ENCODE measurements around the gene ENKD1. TPM values are rescaled to one million over a fixed set of nuclear protein-coding genes. Genes with fewer than 3 reads are reported as not detected.

Gene ENKD1
- total and polyA plus RNA-seq, 2 of the 13 experiments (the other 11 are each of a cell fraction or from before 2014, with no cell fraction given): 10.8 to 20.8 TPM

GRCh38 chr16:67659675-67660563 is 6.6 kb downstream of the ENKD1 start, which contains the start of gene ACD:
Gene ACD (minus strand): TSS chr16:67660260. CDS start chr16:67660220, 40 bp downstream.
- DNase-seq (ENCODE audit: low spot score) (peak; percentile 89), ATAC-seq (peak; percentile 75), FAIRE-seq (no peak)
- under 1% methylated on average over 32 of the region's 83 CpGs for WGBS (ENCODE audit: low lambda C conversion rate)
- peak within 1 kb of the TSS; percentile 83 for H2AFZ ChIP-seq (ENCODE audit: low read length)
- H3K9ac ChIP-seq (ENCODE audit: insufficient read depth, low read depth, low read length): peak within 1 kb of the TSS; percentile 87
- peak within 1 kb of the TSS; percentile 73 to 94 (median 93) for H3K4me3 ChIP-seq (replicated peaks in 1 of 3; ENCODE audit: insufficient read depth in 1 of 3, low read depth in 2 of 3, low read length in 3 of 3)
- H3K27ac ChIP-seq (ENCODE audit: extremely low read length, insufficient read depth, low read length): peak within 1 kb of the TSS; percentile 87
- no peaks in the 10 kb centered on the region for H3K9me3 ChIP-seq (ENCODE audit: low read length)
- no peaks in the 10 kb centered on the region; a peak in 1 of 5 replicates for H3K27me3 ChIP-seq (ENCODE audit: control insufficient read depth in 1 of 2, insufficient read depth in 2 of 2, low read length in 2 of 2)
- intact Hi-C loops (cut with micrococcal nuclease; ENCODE audit: unreplicated experiment) (no loop called here), in situ Hi-C loops (cut with HindIII; ENCODE audit: extremely low pct_ligation_motif_present, low pct_unique_long_range_greater_than_20kb) (loop anchor here (10.0 kb wide), 1 partner anchor 275 kb away; the partner anchor contains the start of genes CTRL and PSMB10)
- 0 out of 2 replicates have a peak, but pooled peaks cover 3% of the 10 kb centered on the region for H4K20me1 ChIP-seq (ENCODE audit: insufficient read depth, low read length)
- TSS peak; percentile 85 for BruUV-seq (replicated peaks)
- peaks cover 11% of the 10 kb centered on the region for H3K79me2 ChIP-seq (ENCODE audit: insufficient read depth, low read length)
- ChIA-PET CTCF (ENCODE audit: low intra/inter-chr PET ratio, low total read pairs) (no interaction called here), POLR2A (interaction anchor here (0.6 to 2.0 kb wide), 21 partner anchors 9 to 425 kb away, joined by 3 to 14 read pairs (median 3); partner anchors contain the start of genes ATP6V0D1, CTCF, HSD11B2 and LCAT)
- peaks cover 6 to 13% of the 10 kb centered on the region in 2 experiments; a peak in 4 of 5 replicates for H3K36me3 ChIP-seq (replicated peaks in 1 of 2; ENCODE audit: control insufficient read depth in 1 of 2, insufficient read depth in 2 of 2, low read length in 2 of 2)
- H3K4me1 ChIP-seq (ENCODE audit: insufficient read depth, low read length): peaks cover 14% of the 10 kb centered on the region
- H3K4me2 ChIP-seq (ENCODE audit: low read depth, low read length): peak within 1 kb of the TSS; percentile 94
- peak; percentile 88 for TF ChIP-seq ZNF83 (CRISPR knock-in tag; IDR thresholded peaks at IDR 0.05; ENCODE audit: borderline replicate concordance)
- TF ChIP-seq ZNF333 (CRISPR knock-in tag; IDR thresholded peaks at IDR 0.05; ENCODE audit: borderline replicate concordance): peak; percentile 75; the same call in 1 of the 2 replicates
- peak; percentile 86 for TF ChIP-seq ZNF563 (CRISPR knock-in tag; IDR thresholded peaks at IDR 0.05)
- peak; percentile 96 for TF ChIP-seq CENPT (CRISPR knock-in tag; IDR thresholded peaks at IDR 0.05; ENCODE audit: low read depth)
- no peak for TF ChIP-seq ZNF597 (CRISPR knock-in tag; IDR thresholded peaks at IDR 0.05)
- TF ChIP-seq RAD21 (CRISPR knock-in tag; IDR thresholded peaks at IDR 0.05): no peak; the same call in 1 of the 2 replicates
- TF ChIP-seq NFAT5 (CRISPR knock-in tag; IDR thresholded peaks at IDR 0.05): peak; percentile 30
- peak; percentile 92; the same call in 1 of the 2 replicates for TF ChIP-seq ZFP82 (CRISPR knock-in tag; IDR thresholded peaks at IDR 0.05; ENCODE audit: borderline replicate concordance)
- no peak for TF ChIP-seq ZNF75D (CRISPR knock-in tag; IDR thresholded peaks at IDR 0.05; ENCODE audit: borderline replicate concordance)
- no peak for TF ChIP-seq SRF (IDR thresholded peaks at IDR 0.05; ENCODE audit: low read depth, low read length)
- TF ChIP-seq NONO (IDR thresholded peaks at IDR 0.05): no peak
- TF ChIP-seq NONO (CRISPR knock-in tag; conservative IDR thresholded peaks at IDR 0.05): 0 out of 2 replicates have a peak, but pooled peaks have one; percentile 13
- TF ChIP-seq ISX (CRISPR knock-in tag; conservative IDR thresholded peaks at IDR 0.05): no peak
- peak; percentile 27; the same call in 1 of the 2 replicates for TF ChIP-seq ZNF724P (CRISPR knock-in tag; IDR thresholded peaks at IDR 0.05; ENCODE audit: borderline replicate concordance)
- TF ChIP-seq ZNF605 (CRISPR knock-in tag; IDR thresholded peaks at IDR 0.05): peak; percentile 74

Measured in HepG2 (cell line).